Stimulated activated CD4-positive, alpha-beta T cell treated with anti-CD3 and anti-CD28 coated beads, Interleukin-4, amount 100 ng/mL, for 4 hours (primary cell): ENCODE results near the gene SCAMP3.

Experiments used
- DNase-seq, 2 experiments: peaks; one replicate each; pipeline ENCODE4 v3.0.0-alpha.2; 2020

SCAMP3 gene

GRCh38 chr1:155285063-155285462, 22.9 kb upstream of the SCAMP3 start:
- DNase-seq, result no peak

DNA sequence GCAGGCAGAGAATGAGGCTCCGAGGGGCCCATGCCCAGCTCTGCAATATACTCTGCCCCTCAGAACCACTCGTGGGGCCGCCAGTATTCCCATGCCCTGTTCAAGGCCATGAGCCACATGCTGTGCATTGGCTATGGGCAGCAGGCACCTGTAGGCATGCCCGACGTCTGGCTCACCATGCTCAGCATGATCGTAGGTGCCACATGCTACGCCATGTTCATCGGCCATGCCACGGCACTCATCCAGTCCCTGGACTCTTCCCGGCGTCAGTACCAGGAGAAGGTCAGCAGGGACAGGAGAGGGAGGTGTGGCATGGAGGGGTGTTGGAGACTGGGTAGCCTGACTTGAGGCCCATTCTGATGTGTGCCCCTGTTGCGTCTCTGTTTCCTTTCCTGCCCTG, 22.3 kb upstream of the SCAMP3 start:
- DNase-seq, result no peak

DNA sequence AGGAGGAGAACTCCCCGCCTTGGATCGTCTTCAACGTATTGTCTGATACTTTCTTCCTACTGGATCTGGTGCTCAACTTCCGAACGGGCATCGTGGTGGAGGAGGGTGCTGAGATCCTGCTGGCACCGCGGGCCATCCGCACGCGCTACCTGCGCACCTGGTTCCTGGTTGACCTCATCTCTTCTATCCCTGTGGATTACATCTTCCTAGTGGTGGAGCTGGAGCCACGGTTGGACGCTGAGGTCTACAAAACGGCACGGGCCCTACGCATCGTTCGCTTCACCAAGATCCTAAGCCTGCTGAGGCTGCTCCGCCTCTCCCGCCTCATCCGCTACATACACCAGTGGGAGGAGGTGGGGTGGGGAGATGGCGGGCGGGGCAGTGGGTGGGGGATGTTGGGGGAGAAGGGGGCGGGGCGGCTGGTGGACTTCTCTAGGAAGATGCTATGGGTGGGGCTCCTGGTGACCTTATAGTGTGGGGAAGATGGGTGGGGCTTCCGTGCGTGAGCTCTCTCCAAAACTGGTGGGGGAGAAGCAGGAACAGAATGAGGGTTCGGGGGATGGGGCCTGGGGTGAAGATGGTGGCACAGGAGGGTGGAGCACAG, 20.4 kb upstream of the SCAMP3 start:
- DNase-seq, result no peak

DNA sequence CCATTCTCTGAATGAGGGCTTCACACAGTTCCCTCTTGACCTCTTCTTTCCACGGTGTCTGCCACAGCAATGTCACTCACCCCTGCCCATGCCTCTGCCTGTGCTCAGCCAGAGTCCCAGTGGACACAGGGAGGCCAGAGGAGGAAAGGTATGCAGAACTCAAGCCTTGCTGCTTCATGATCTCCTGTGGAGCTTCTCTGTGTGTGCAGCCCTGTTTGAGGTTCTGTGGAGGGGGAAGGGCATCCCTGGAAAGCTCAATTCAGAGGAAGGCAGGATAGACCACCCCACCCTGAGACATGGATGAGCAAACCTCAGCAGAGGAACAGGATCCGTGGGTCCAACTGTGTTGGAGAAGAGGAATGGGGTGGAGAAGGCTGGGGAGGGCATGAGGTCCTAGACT, 17.1 kb upstream of the SCAMP3 start:
- no peak for DNase-seq

GRCh38 chr1:155278689-155279160, 16.6 kb upstream of the SCAMP3 start:
- DNase-seq, result no peak

GRCh38 chr1:155277902-155278688, 15.9 kb upstream of the SCAMP3 start:
- DNase-seq, result peak; percentile 68 to 71

DNA sequence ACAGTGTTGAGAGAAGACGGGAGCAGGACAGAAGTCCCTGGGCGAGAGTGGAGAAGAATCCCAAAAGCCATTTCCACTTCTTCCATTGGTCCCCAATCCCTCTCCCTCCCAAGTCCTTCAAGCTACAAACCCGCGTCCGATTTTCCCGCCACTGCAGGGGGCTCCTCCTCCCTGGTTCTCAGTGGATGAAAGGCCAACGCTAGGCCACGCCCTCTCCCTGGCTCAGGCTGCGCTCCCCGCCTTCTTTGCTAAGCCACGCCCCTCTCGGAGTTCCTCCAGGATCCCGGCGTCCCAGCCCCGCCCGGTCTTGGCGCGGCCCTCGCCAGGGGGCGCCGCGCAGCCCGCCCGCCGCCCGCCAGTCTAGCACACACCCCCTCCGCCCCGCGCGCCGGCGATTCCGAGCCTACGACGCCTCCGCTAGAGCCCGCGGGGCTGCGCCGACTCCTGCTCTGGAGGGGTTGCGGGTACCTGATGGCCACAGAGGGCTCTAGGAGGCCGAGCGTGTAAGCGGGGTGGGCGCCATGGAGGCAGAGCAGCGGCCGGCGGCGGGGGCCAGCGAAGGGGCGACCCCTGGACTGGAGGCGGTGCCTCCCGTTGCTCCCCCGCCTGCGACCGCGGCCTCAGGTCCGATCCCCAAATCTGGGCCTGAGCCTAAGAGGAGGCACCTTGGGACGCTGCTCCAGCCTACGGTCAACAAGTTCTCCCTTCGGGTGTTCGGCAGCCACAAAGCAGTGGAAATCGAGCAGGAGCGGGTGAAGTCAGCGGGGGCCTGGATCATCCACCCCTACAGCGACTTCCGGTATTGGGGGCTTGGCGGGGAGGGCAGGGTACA, 15.1 kb upstream of the SCAMP3 start, which contains the start of gene HCN3:
Gene HCN3 (plus strand): TSS at position 394 of the 832 bp plus-strand sequence. CDS start 128 bp downstream, at position 522.
- DNase-seq, result peak; percentile 94 to 95

DNA sequence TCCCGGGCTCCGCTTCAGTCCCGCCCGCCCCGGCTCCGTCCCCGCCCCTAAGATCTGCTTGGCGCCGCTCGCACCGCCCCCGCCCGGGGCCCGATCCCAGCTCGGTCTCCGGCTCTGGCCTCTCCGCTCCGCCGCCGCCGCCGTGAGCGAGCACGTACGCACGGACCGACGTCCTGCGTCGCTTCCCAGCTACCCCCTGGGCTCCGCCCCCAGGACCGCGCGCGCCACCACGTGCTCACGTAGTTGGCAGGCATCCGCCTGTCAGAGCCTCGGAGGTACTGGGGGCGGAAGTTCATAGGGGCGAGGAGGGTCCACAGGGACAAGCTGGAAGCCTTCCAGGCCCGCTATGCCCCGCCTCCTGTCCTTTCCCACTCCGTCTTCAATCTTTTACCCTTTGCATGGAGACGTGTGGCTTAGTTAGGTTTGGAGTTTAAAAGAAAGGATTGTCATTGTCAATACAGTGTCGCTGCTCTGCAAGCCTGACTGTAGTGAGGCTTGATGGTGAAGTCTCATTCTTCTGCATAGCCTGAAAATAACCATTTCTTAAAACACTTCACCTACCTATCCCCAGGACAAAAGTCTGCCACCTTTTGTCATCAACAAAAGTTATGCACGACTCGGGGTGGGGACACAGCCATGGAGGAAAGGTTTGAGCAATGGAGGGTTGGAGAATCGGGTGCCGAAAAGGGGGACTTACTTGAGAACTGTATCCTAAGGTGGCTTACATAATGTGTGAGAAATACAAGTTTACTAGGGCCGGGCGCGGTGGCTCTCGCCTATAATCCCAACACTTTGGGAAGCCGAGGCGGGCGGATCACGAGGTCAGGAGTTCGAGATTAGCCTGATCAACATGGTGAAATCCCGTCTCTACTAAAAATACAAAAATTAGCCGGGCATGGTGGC, 11.4 kb upstream of the SCAMP3 start, which contains the start of gene CLK2:
Gene CLK2 (minus strand): TSS at position 162 of the 903 bp plus-strand sequence. CDS start 2,527 bp downstream, outside the sequence.
- DNase-seq, result peak; percentile 96

- DNase-seq, result no peak
Observed at GRCh38 chr1:155272466-155273342, 10.5 kb upstream of the SCAMP3 start.

GRCh38 chr1:155269381-155269780, 7.2 kb upstream of the SCAMP3 start:
- no peak for DNase-seq

GRCh38 chr1:155268630-155269029, 6.5 kb upstream of the SCAMP3 start:
- DNase-seq, result no peak

- no peak for DNase-seq
Observed at GRCh38 chr1:155267373-155267772, 5.2 kb upstream of the SCAMP3 start.

- DNase-seq, result no peak
Observed at GRCh38 chr1:155266553-155266952, 4.4 kb upstream of the SCAMP3 start.

DNA sequence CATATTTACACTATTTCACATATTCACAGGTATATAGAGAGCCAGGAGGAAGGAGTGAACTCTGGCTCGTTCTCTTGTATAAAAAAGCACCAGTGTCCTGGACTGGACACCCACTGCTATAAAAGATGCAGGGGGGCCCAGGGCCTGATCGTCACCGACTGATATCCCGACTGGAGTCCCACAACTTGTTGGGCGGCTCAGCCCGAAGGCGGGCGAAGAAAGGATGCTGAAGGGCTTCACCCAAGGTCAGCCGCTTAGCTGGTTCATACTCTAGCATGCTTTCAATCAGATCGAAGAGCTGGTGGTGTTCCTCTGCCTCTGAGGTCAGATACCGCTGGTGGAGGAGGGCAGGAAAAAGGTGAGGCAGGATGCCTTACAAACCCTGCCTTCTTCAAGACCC, 907 bp upstream of the SCAMP3 start:
- DNase-seq, result no peak

DNA sequence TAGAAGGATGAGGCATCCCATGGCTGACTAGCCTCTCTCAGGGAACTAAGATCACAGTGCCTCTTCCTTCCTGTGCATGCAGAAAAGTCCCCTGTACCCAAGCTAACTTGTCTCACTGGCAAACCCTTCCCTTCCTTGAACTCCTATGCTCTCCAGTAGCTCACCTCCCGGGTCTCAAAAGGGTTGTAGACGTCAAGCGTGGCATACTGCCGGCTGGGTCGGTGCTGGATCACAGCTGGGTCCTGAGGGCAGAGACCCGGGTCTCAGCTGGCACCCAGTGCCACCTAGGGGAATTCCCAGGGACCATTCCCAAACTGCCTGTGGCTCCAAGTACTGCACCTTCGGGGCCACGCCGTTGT, 688 bp downstream of the SCAMP3 start:
- peak in 1 of 2 experiments; percentile 9 for DNase-seq

DNA sequence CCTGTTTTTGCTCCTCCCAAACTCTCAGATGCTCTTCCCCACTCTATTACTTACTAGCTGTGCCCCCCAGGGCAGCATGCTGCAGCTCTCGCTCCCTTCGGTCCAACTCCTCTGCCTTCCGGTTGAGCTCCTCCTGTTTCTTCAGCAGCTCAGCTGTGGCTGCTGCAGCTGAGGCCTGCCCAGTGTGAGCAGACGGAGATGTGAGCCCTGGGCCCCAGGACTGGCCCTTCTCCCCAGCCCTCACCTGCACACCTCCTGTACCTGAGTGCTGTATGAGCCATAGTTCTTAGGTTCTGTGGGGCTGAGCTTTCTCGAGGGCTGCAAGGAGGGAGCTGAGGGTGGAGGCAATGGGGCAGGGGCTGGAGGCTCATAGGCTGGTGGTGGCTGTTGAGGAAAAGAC, 1.9 kb downstream of the SCAMP3 start:
- DNase-seq, result no peak

DNA sequence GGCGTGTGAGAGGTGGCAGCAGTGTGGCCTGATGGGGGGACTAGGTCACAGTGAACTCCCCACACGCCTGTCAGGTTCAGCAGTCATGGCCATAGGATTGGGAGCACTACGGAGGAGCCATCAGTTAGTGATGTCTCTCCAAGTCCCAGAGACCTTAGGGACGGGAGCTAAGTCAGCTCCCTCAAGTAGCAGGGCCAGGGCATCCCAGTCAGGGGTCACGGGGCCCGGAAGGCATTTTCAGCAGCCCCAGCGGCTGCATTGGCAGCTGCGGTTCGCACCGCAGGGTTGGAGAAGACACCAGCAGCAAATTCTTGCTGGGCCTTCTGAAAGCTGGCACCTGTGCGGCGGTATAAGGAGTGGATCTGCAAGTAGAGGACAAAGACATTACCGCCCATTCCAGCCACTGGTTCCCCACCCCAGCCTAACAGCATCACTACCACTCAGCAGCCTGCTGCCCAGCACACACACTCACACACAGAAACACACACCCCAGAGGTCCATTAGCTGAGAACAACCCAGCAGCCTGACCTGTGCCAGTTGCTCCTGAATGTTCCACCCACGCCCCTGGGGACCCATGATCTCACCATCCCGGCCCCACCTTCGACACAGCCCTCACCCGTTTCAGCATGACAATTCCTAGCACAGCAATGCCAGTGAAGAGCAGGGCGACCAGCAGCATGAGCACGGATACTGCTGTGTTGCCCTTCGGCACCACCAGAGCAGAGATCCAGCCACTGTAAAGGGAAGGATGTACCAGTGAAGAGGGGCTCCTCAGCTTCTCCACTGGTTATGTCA, 5.9 kb downstream of the SCAMP3 start:
- DNase-seq, result no peak

- DNase-seq, result peak; percentile 71 to 79
Observed at GRCh38 chr1:155255243-155256007, 6.7 kb downstream of the SCAMP3 start, which contains the start of gene ENTREP3. TSS of gene ENTREP3 (minus strand) at chr1:155255483. CDS start at chr1:155254877, 606 bp downstream.

DNA sequence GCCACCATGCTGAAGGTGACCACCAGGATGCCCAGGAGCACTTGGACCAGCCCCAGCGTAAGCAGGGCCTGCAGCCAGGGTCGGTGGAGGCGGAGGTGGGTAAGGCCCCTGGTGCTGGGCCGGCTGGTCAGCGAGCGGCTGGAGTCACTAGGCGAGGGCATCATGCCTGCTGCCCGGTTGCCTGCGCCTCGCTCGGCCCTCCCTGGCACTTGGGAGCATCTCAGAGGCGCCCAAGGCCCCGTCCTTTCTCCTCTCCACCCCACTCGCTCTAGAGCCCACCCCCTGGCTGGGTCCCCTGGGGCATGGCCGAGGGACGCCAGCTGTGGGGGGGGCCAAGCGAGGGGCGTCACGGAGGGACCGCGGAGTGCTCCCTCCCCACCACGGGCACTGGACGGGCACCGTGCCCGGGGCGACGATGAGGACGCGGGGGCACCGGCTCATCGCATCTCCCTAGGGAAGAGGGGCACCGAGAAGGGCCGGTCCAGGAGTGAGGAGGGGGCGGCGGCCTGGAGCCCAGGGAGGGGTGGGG, 7.4 kb downstream of the SCAMP3 start:
- DNase-seq, result no peak
